H1 (cell line): ENCODE measurements around the gene FREM2. TPM values are rescaled to one million over a fixed set of nuclear protein-coding genes. Genes with fewer than 3 reads are reported as not detected.

Experiments
- CTCF ChIA-PET: fragments of 300-600 bp; sonication (Branson Sonifier 250); formaldehyde crosslinking; loops from one replicate; lab custom pipeline; 2021; ENCODE audit not compliant: partially characterized antibody; lab: Charles Lee
- POLR2A ChIA-PET: fragments of 300-600 bp; sonication (Branson Sonifier 250); formaldehyde crosslinking; loops from one replicate; lab custom pipeline; 2021; ENCODE audit warnings: inconsistent platforms; ENCODE audit not compliant: partially characterized antibody; lab: Charles Lee
- DNase-seq, 2 experiments: peaks; one replicate each; pipeline versions ENCODE4 v3.0.0 to v3.0.0-alpha.2; 2010 to 2022; ENCODE audit warnings: low spot score in 2 of 2, low read depth in 1 of 2, mixed read lengths in 1 of 2
- FAIRE-seq: peaks from 2 replicates; lab custom pipeline; 2011; peaks lifted over from hg19 to GRCh38; lab: Jason Lieb, UNC
- H2AFZ ChIP-seq: 2 replicates; pipeline ENCODE4 v1.8.1; 2012; ENCODE audit warnings: low read length, inconsistent platforms
- H2AK5ac ChIP-seq: 2 replicates; pipeline ENCODE4 v1.6.1; 2013; ENCODE audit warnings: low read depth, low read length
- H2BK120ac ChIP-seq: replicated peaks from 2 replicates; pipeline ENCODE3; 2013; ENCODE audit warnings: low read depth, low read length, inconsistent platforms
- H2BK12ac ChIP-seq: 2 replicates; pipeline ENCODE4 v1.6.1; 2013; ENCODE audit warnings: low read depth, low read length
- H2BK15ac ChIP-seq: 2 replicates; pipeline ENCODE4 v1.6.1; 2013; ENCODE audit warnings: low read length
- H2BK20ac ChIP-seq: 2 replicates; pipeline ENCODE4 v1.6.1; 2013; ENCODE audit warnings: low read length
- H2BK5ac ChIP-seq: 2 replicates; pipeline ENCODE4 v1.6.1; 2013; ENCODE audit warnings: low read depth, low read length
- H3K14ac ChIP-seq: 2 replicates; pipeline ENCODE4 v1.6.1; 2013; ENCODE audit warnings: inconsistent platforms; ENCODE audit not compliant: insufficient read length
- H3K18ac ChIP-seq: 2 replicates; pipeline ENCODE4 v1.6.1; 2013; ENCODE audit warnings: low read length; ENCODE audit errors: extremely low read depth
- H3K23ac ChIP-seq: 2 replicates; pipeline ENCODE4 v1.6.1; 2013; ENCODE audit warnings: inconsistent platforms; ENCODE audit not compliant: insufficient read length
- H3K23me2 ChIP-seq: 2 replicates; pipeline ENCODE4 v1.6.1; 2013; ENCODE audit warnings: low read depth, low read length
- H3K27ac ChIP-seq: 2 replicates; pipeline ENCODE4 v1.6.1; 2011; ENCODE audit warnings: low read depth, low read length, inconsistent platforms
- H3K27me3 ChIP-seq, 4 experiments: replicated peaks in 1 of 4; 1 replicate in 1 of 4; 2 replicates in 3 of 4; pipeline versions ENCODE4 v1.6.1 to v1.8.1; 2011 to 2013; ENCODE audit warnings: low read length in 3 of 4, mild to moderate bottlenecking in 3 of 4, inconsistent platforms in 2 of 4, mixed read lengths in 2 of 4, moderate library complexity in 1 of 4; ENCODE audit not compliant: control insufficient read depth in 3 of 4, insufficient read depth in 3 of 4; ENCODE audit errors: extremely low read depth in 1 of 4
- H3K36me3 ChIP-seq, 4 experiments: 2 replicates each; pipeline versions ENCODE4 v1.6.1 to v1.8.1; 2011 to 2013; ENCODE audit warnings: mild to moderate bottlenecking in 4 of 4, low read length in 3 of 4, moderate library complexity in 2 of 4, control low read depth in 1 of 4, inconsistent platforms in 1 of 4; ENCODE audit not compliant: insufficient read depth in 4 of 4, control insufficient read depth in 2 of 4
- H3K4ac ChIP-seq: replicated peaks from 2 replicates; pipeline ENCODE3; 2013; ENCODE audit warnings: low read length, low read depth, mixed read lengths, inconsistent platforms; ENCODE audit not compliant: insufficient read length
- H3K4me1 ChIP-seq, 4 experiments: replicated peaks in 1 of 4; 1 replicate in 1 of 4; 2 replicates in 3 of 4; pipeline versions ENCODE4 v1.6.1 to v1.8.1; 2011 to 2013; ENCODE audit warnings: low read length in 3 of 4, inconsistent platforms in 2 of 4, mixed read lengths in 1 of 4; ENCODE audit not compliant: insufficient read depth in 4 of 4, control insufficient read depth in 3 of 4
- H3K4me2 ChIP-seq, 2 experiments: 2 replicates each; pipeline versions ENCODE4 v1.6.1 to v1.8.1; 2011 to 2013; ENCODE audit warnings: low read depth in 2 of 2, low read length in 2 of 2, control low read depth in 1 of 2, inconsistent platforms in 1 of 2, mild to moderate bottlenecking in 1 of 2; ENCODE audit not compliant: insufficient read depth in 1 of 2
- H3K4me3 ChIP-seq, 4 experiments: fragments of 200-600, 300-600 bp in 1 of 4; sonication (generic), shearing (Covaris generic), sonication (Bioruptor Twin) in 1 of 4; 2 replicates each; pipeline versions ENCODE4 v1.5.1 to v1.8.1; 2011 to 2016; ENCODE audit warnings: low read length in 4 of 4, low read depth in 3 of 4, control low read depth in 2 of 4, inconsistent platforms in 2 of 4, mild to moderate bottlenecking in 2 of 4, mixed read lengths in 1 of 4, moderate library complexity in 1 of 4; ENCODE audit not compliant: insufficient read depth in 2 of 4; ENCODE audit errors: extremely low read depth in 1 of 4
- H3K56ac ChIP-seq: replicated peaks from 2 replicates; pipeline ENCODE3; 2013; ENCODE audit warnings: low read depth, mild to moderate bottlenecking, mixed read lengths, low read length, inconsistent platforms; ENCODE audit not compliant: insufficient read length
- H3K79me1 ChIP-seq: 2 replicates; pipeline ENCODE4 v1.6.1; 2013; ENCODE audit warnings: low read depth, low read length, control low read depth
- H3K79me2 ChIP-seq, 2 experiments: 2 replicates each; pipeline versions ENCODE4 v1.6.1 to v1.8.1; 2012 to 2013; ENCODE audit warnings: low read length in 2 of 2, mild to moderate bottlenecking in 2 of 2, inconsistent platforms in 1 of 2; ENCODE audit not compliant: insufficient read depth in 2 of 2, control insufficient read depth in 1 of 2
- H3K9ac ChIP-seq, 4 experiments: replicated peaks in 1 of 4; 1 replicate in 1 of 4; 2 replicates in 3 of 4; pipeline versions ENCODE4 v1.6.1 to v1.8.1; 2011 to 2013; ENCODE audit warnings: low read depth in 3 of 4, low read length in 3 of 4, control low read depth in 2 of 4, mild to moderate bottlenecking in 2 of 4, moderate library complexity in 2 of 4, inconsistent platforms in 1 of 4; ENCODE audit errors: extremely low read depth in 1 of 4
- H3K9me3 ChIP-seq, 2 experiments: 2 replicates each; pipeline versions ENCODE4 v1.6.1 to v1.8.1; 2012 to 2013; ENCODE audit warnings: mild to moderate bottlenecking in 2 of 2, moderate library complexity in 2 of 2, control low read depth in 1 of 2, inconsistent platforms in 1 of 2, low read depth in 1 of 2, low read length in 1 of 2, mixed read lengths in 1 of 2; ENCODE audit not compliant: insufficient read depth in 2 of 2
- H4K20me1 ChIP-seq, 2 experiments: replicated peaks in 1 of 2; 2 replicates each; pipeline versions ENCODE3 to v1.8.1; 2011 to 2013; ENCODE audit warnings: inconsistent platforms in 2 of 2, low read length in 2 of 2, mild to moderate bottlenecking in 1 of 2; ENCODE audit not compliant: insufficient read depth in 2 of 2, control insufficient read depth in 1 of 2
- H4K5ac ChIP-seq: 2 replicates; pipeline ENCODE4 v1.6.1; 2013; ENCODE audit warnings: low read length, low read depth, mixed read lengths, inconsistent platforms; ENCODE audit not compliant: insufficient read length
- H4K8ac ChIP-seq: 2 replicates; pipeline ENCODE4 v1.8.0; 2013; ENCODE audit warnings: mild to moderate bottlenecking, moderate library complexity, low read length, inconsistent platforms; ENCODE audit not compliant: insufficient read depth; ENCODE audit errors: extremely low read depth
- H4K91ac ChIP-seq: replicated peaks from 2 replicates; pipeline ENCODE3; 2013; ENCODE audit warnings: low read length, mixed read lengths, inconsistent platforms; ENCODE audit not compliant: insufficient read length
- ASH2L ChIP-seq: fragments of 200-600, 300-600 bp; sonication (generic); IDR thresholded peaks from one replicate; pipeline ENCODE4 v1.7.1; 2017; ENCODE audit warnings: low read length
- BRCA1 ChIP-seq: IDR thresholded peaks from 2 replicates; pipeline ENCODE4 v1.6.1; 2012; ENCODE audit warnings: low read depth, low read length, improper control_type of control experiment
- CBX8 ChIP-seq: fragments of 300-800, 300-1000 bp; sonication (generic); IDR thresholded peaks from 2 replicates; pipeline ENCODE4 v1.7.1; 2016; ENCODE audit warnings: low read depth, low read length, borderline replicate concordance
- CEBPB ChIP-seq: IDR thresholded peaks from 2 replicates; pipeline ENCODE4 v1.6.1; 2012; ENCODE audit warnings: low read depth, low read length
- CREB1 ChIP-seq: IDR thresholded peaks from 2 replicates; pipeline ENCODE4 v1.6.1; 2012; ENCODE audit warnings: inconsistent platforms
- EZH2 ChIP-seq: fragments of 200-600 bp; sonication (generic); IDR thresholded peaks from 2 replicates; pipeline ENCODE4 v1.7.1; 2012; ENCODE audit warnings: low read depth, mild to moderate bottlenecking, moderate library complexity, low read length, inconsistent platforms; ENCODE audit not compliant: severe bottlenecking
- HDAC2 ChIP-seq, 2 experiments: fragments of 300-600 bp in 1 of 2; sonication (generic) in 1 of 2; IDR thresholded peaks; 2 replicates each; pipeline ENCODE4 v1.6.1; 2011 to 2012; ENCODE audit warnings: low read depth in 2 of 2, low read length in 2 of 2, mild to moderate bottlenecking in 2 of 2, moderate library complexity in 2 of 2, borderline replicate concordance in 1 of 2, inconsistent platforms in 1 of 2
- KDM1A ChIP-seq: fragments of 200-600, 300-600 bp; sonication (generic); IDR thresholded peaks from 2 replicates; pipeline ENCODE4 v1.7.1; 2016; ENCODE audit warnings: mild to moderate bottlenecking, low read length, borderline replicate concordance
- RAD21 ChIP-seq, 2 experiments: IDR thresholded peaks in 1 of 2; conservative IDR thresholded peaks in 1 of 2; 2 replicates each; pipeline ENCODE4 v1.6.1; 2011; ENCODE audit warnings: low read depth in 2 of 2, low read length in 2 of 2, improper control_type of control experiment in 1 of 2, inconsistent platforms in 1 of 2, mild to moderate bottlenecking in 1 of 2, moderate library complexity in 1 of 2
- SIN3A ChIP-seq, 2 experiments: IDR thresholded peaks in 1 of 2; conservative IDR thresholded peaks in 1 of 2; 2 replicates each; pipeline ENCODE4 v1.6.1; 2011 to 2012; ENCODE audit warnings: low read length in 2 of 2, improper control_type of control experiment in 1 of 2, low read depth in 1 of 2, mild to moderate bottlenecking in 1 of 2
- SUZ12 ChIP-seq: fragments of 200-600 bp; sonication (generic); IDR thresholded peaks from 2 replicates; pipeline ENCODE4 v1.6.1; 2012; ENCODE audit warnings: mild to moderate bottlenecking, inconsistent platforms, low read length, moderate library complexity, mixed read lengths
- TCF12 ChIP-seq: IDR thresholded peaks from 2 replicates; pipeline ENCODE4 v1.6.1; 2011; ENCODE audit warnings: low read depth, mild to moderate bottlenecking, low read length
- WGBS, 2 experiments: shearing (Covaris generic) in 1 of 2; methylation state at CpG; one replicate each; pipeline versions ENCODE4 v1.1.6 to v1.1.7; 2013 to 2015; ENCODE audit warnings: low lambda C conversion rate in 2 of 2, mixed read lengths in 2 of 2, inconsistent platforms in 1 of 2, low coverage in 1 of 2, missing lambda C conversion rate in 1 of 2; ENCODE audit not compliant: insufficient replicate concordance in 2 of 2, insufficient coverage in 1 of 2, insufficient read length in 1 of 2; ENCODE audit errors: extremely low coverage in 1 of 2, missing lambda C conversion rate in 1 of 2; 5-methylcytosine and 5-hydroxymethylcytosine counted together
- polyA plus RNA-seq, 7 experiments: library from polyadenylated mRNA; depleted of rRNA in 3 of 7; stranded (reverse) in 5 of 7; unstranded in 2 of 7; fragments of >200 nt in 5 of 7; fragments of 200-250 nt in 2 of 7; gene quantifications; 1 replicate in 5 of 7; 2 replicates in 1 of 7; 4 replicates in 1 of 7; pipeline versions ENCODE4 v1.2.1 to v1.2.3, GENCODE V29; 2011 to 2013; ENCODE audit warnings: missing spikeins in 2 of 7, mixed read lengths in 2 of 7
- total RNA-seq: library from RNA; stranded (reverse); fragmentation: NEBNext Ultra II Directional; extraction: Animal tissue kit (Norgen Biotek cat#: 25700); gene quantifications from 2 replicates; pipeline ENCODE4 v1.2.1, GENCODE V29; 2021
- TF ChIP-seq, protein P1 (sequence below): IDR thresholded peaks from 2 replicates; pipeline ENCODE4 v1.6.1; 2011; ENCODE audit warnings: low read length, improper control_type of control experiment

Gene FREM2
- total and polyA plus RNA-seq, 2 of the 8 experiments (the other 6 are each of a cell fraction or from before 2014, with no cell fraction given), result 11.6 to 22.8 TPM

DNA sequence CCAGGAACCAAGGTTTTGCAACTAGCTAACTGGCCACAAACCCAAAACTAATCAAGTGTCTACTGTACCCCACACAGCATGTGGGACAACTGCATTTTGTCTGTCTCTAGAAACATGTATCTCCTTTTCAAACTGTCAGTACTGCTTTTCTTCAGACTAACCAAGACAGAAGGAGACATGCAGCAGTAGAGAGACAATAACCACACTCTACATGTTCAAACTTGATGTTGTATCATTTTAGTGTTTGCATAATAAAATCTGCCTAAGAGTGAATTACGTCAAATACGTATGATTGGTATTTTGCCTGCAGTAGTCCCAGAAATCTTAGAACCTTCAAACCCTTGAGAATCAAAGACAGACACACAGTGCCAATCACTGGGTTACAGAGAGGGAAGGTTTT is 22.0 kb upstream of the FREM2 start:
- no peak overlapping the region for H4K91ac ChIP-seq
- H3K23me2 ChIP-seq, result no peaks in the 10 kb centered on the region; the same call in 1 of the 2 replicates
- no peak overlapping the region for H2AK5ac ChIP-seq
- no peaks in the 10 kb centered on the region for H3K79me2 ChIP-seq
- H3K4me1 ChIP-seq, result no peaks in the 10 kb centered on the region
- no peak overlapping the region for H2BK20ac ChIP-seq
- H3K36me3 ChIP-seq, result no peaks in the 10 kb centered on the region
- H2AFZ ChIP-seq, result no peak overlapping the region; the same call in 1 of the 2 replicates
- H2BK12ac ChIP-seq, result no peak overlapping the region
- ChIA-PET CTCF (no interaction called here), POLR2A (no interaction called here)
- H3K27me3 ChIP-seq, result no peaks in the 10 kb centered on the region
- H3K18ac ChIP-seq, result no peak overlapping the region
- H3K27ac ChIP-seq, result no peak overlapping the region
- H3K9me3 ChIP-seq, result no peaks in the 10 kb centered on the region
- DNase-seq (no peak), FAIRE-seq (no peak)
- no peak overlapping the region for H4K5ac ChIP-seq
- no peak overlapping the region for H3K4ac ChIP-seq
- H3K9ac ChIP-seq, result no peak overlapping the region
- H2BK120ac ChIP-seq, result no peak overlapping the region
- H4K20me1 ChIP-seq, result no peaks in the 10 kb centered on the region
- H3K14ac ChIP-seq, result no peak overlapping the region
- no peak overlapping the region for H3K4me3 ChIP-seq
- H3K4me2 ChIP-seq, result no peak overlapping the region
- 86% methylated on average over 2 of the region's 2 CpGs; no CpG with 5 or more reads in 1 of the 2 experiments for WGBS, 2 experiments
- no peak overlapping the region for H3K23ac ChIP-seq
- no peaks in the 10 kb centered on the region for H3K79me1 ChIP-seq
- H3K56ac ChIP-seq, result no peak overlapping the region
- H2BK5ac ChIP-seq, result no peak overlapping the region
- no peak overlapping the region for H2BK15ac ChIP-seq
- H4K8ac ChIP-seq, result no peak overlapping the region
- TF ChIP-seq KDM1A (no peak), SIN3A (conservative IDR thresholded peaks at IDR 0.05 in 1 of 2, IDR thresholded peaks at IDR 0.05 in 1 of 2; ENCODE audit: low read depth in 1 of 2, low read length in 2 of 2) (no peak), EZH2 (no peak), CBX8 (no peak), BRCA1 (no peak), ASH2L (no peak), HDAC2 (IDR thresholded peaks at IDR 0.05; ENCODE audit: borderline replicate concordance in 1 of 2, low read depth in 2 of 2, low read length in 2 of 2) (no peak), SUZ12 (no peak), CEBPB (no peak), CREB1 (no peak), TCF12 (no peak), RAD21 (IDR thresholded peaks at IDR 0.05 in 1 of 2, conservative IDR thresholded peaks at IDR 0.05 in 1 of 2; ENCODE audit: low read depth in 2 of 2, low read length in 2 of 2) (no peak)
- TF ChIP-seq, protein P1, sequence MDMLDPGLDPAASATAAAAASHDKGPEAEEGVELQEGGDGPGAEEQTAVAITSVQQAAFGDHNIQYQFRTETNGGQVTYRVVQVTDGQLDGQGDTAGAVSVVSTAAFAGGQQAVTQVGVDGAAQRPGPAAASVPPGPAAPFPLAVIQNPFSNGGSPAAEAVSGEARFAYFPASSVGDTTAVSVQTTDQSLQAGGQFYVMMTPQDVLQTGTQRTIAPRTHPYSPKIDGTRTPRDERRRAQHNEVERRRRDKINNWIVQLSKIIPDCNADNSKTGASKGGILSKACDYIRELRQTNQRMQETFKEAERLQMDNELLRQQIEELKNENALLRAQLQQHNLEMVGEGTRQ, result no peak
